Lower lobe of right lung (tissue), 2 donors: ENCODE results near the gene EFCAB7. TPM values are rescaled to one million over a fixed set of nuclear protein-coding genes. Genes with fewer than 3 reads are reported as not detected.
A peak's percentile ranks its signal among the peaks of the same experiment; 100 is the strongest.

Source experiments
- ATAC-seq, 2 donors: fragments of 200-7000 bp; cut with Tn5 transposase; one replicate each; pipeline ENCODE4 v1.9.1; 2020 to 2022; ENCODE audit warnings: mild to moderate bottlenecking in 2 of 2, moderate library complexity in 2 of 2
- DNase-seq: peaks from one replicate; pipeline ENCODE4 v3.0.0-alpha.2; 2020
- H3K27ac ChIP-seq: fragments of 200-600 bp; one replicate; pipeline ENCODE4 v1.8.0; 2022
- H3K27me3 ChIP-seq: fragments of 200-600 bp; one replicate; pipeline ENCODE4 v1.8.0; 2022; ENCODE audit warnings: low read depth
- H3K36me3 ChIP-seq: fragments of 200-600 bp; one replicate; pipeline ENCODE4 v1.8.0; 2022; ENCODE audit warnings: mild to moderate bottlenecking
- H3K4me1 ChIP-seq: fragments of 200-600 bp; one replicate; pipeline ENCODE4 v1.8.0; 2022
- H3K4me3 ChIP-seq: fragments of 200-600 bp; one replicate; pipeline ENCODE4 v1.8.0; 2022; ENCODE audit warnings: mild to moderate bottlenecking
- H3K9me3 ChIP-seq: fragments of 200-600 bp; one replicate; pipeline ENCODE4 v1.8.0; 2022
- CTCF ChIP-seq: fragments of 200-600 bp; IDR thresholded peaks from one replicate; pipeline ENCODE4 v1.8.0; 2022; ENCODE audit warnings: antibody characterized with exemption, mild to moderate bottlenecking
- intact Hi-C: fragments of 100-400 bp; cut with DNase I; formaldehyde crosslinking; loops from one replicate; pipeline ENCODE4 v1.11.0; 2022
- total RNA-seq: library from RNA; stranded (reverse); fragmentation: NEBNext Ultra II Directional; extraction: Animal tissue kit (Norgen Biotek cat#: 25700); gene quantifications from one replicate; pipeline ENCODE4 v1.2.1, GENCODE V29; 2021
- donor health status: DM: no; HTN: yes; CAD: no; lungs with severe emphysema.

The EFCAB7 gene
- total RNA-seq, 1 donor from 2014 or later, result 6.9 TPM

DNA sequence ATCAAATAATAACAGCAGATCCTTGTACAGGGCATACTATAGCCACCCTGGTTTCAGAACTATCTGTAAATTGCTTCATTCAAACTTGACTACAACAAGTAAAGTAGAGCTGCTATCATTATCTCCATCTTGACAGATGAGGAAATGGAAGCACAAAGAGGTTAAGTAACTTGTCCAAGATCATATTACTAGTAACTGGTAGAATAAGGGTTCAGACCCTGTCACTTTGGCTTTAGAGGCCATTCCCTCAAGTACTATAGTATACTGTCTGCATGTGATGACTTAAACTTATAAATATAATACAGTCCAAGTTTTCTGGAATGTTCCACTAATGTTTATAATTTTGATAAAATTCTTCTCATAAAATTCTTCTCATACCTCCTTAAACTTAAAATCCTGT lies 94.7 kb downstream of the EFCAB7 start:
- peaks cover 30% of the 10 kb centered on the region for H3K4me1 ChIP-seq
- intact Hi-C loops, result loop anchor here (10.0 kb wide), 2 partner anchors 507 to 627 kb away; no protein-coding TSS in a partner anchor
- H3K9me3 ChIP-seq, result no peaks in the 10 kb centered on the region
- no peak overlapping the region for H3K27ac ChIP-seq
- no peaks in the 10 kb centered on the region for H3K36me3 ChIP-seq
- ATAC-seq (no peak), DNase-seq (no peak)
- H3K27me3 ChIP-seq, result no peaks in the 10 kb centered on the region
- TF ChIP-seq CTCF, result no peak
- no peak overlapping the region for H3K4me3 ChIP-seq

DNA sequence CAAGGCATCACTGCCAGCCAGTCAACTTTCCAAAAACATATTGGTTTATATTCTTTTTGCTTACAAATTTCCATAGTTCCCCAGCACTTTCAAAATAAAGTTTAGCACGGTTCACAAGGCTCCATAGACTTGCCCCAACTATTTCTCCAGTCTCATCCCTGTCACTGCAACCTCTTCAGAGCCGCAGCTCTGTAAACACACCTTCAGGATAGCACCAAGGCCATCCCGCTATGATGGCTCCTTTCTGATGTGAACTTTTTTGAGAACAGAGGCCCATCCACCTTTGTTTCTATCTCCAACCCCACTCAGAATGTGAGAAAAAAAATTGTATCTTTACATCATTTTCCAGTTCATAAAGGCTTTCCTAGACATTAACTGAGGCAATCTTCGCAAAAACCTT lies 96.2 kb downstream of the EFCAB7 start:
- Histone ChIP-seq H3K9me3 (no peaks in the 10 kb centered on the region), H3K4me1 (peaks cover 28% of the 10 kb centered on the region), H3K27me3 (no peaks in the 10 kb centered on the region), H3K27ac (no peak overlapping the region), H3K4me3 (no peak overlapping the region), H3K36me3 (no peaks in the 10 kb centered on the region)
- no peak for ATAC-seq
- no peak for DNase-seq
- intact Hi-C loops, result loop anchor here (10.0 kb wide), 2 partner anchors 505 to 625 kb away; no protein-coding TSS in a partner anchor
- TF ChIP-seq CTCF, result no peak

DNA sequence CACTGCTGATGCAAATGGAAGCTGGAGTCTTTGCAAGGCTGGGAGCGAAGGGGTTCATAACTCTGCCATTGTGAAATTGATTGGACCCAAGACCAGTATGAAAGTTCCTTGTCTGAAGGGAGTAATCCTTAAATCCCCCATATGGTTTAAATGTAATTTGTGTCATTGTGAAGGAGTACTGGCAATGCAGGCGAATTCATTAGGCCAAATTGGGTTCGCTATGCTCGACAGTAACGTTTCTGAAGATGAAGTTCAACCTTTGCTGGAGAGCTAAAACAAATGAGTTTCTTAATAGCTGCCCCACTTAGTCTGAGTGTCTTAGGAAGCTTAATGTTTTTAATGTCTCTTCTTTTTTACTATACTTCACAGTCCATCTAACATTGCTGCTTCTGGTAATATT lies 97.3 kb downstream of the EFCAB7 start:
- no peak overlapping the region for H3K4me3 ChIP-seq

GRCh38 chr1:63621075-63621474 lies 97.8 kb downstream of the EFCAB7 start:
- Histone ChIP-seq H3K36me3 (no peaks in the 10 kb centered on the region), H3K4me1 (peaks cover 32% of the 10 kb centered on the region), H3K9me3 (no peaks in the 10 kb centered on the region), H3K4me3 (no peak overlapping the region), H3K27me3 (no peaks in the 10 kb centered on the region), H3K27ac (no peak overlapping the region)
- intact Hi-C loops, result no loop called here
- no peak for DNase-seq
- no peak for ATAC-seq
- no peak for TF ChIP-seq CTCF

More for the DNA sequence above, 97.3 kb downstream of the EFCAB7 start:
- H3K9me3 ChIP-seq, result no peaks in the 10 kb centered on the region
- no peaks in the 10 kb centered on the region for H3K27me3 ChIP-seq
- ATAC-seq, result no peak
- no peaks in the 10 kb centered on the region for H3K36me3 ChIP-seq
- DNase-seq, result no peak
- H3K4me1 ChIP-seq, result peaks cover 32% of the 10 kb centered on the region
- intact Hi-C loops, result no loop called here
- no peak overlapping the region for H3K27ac ChIP-seq
- no peak for TF ChIP-seq CTCF

- no peaks in the 10 kb centered on the region for H3K27me3 ChIP-seq
- no peak overlapping the region for H3K27ac ChIP-seq
Observed at GRCh38 chr1:63621698-63622097, 98.4 kb downstream of the EFCAB7 start.

More at GRCh38 chr1:63621698-63622097, 98.4 kb downstream of the EFCAB7 start:
- ATAC-seq (peak; percentile 27 to 40), DNase-seq (no peak)
- Histone ChIP-seq H3K36me3 (no peaks in the 10 kb centered on the region), H3K4me1 (peaks cover 32% of the 10 kb centered on the region), H3K4me3 (no peak overlapping the region), H3K9me3 (no peaks in the 10 kb centered on the region)
- TF ChIP-seq CTCF, result no peak
- intact Hi-C loops, result no loop called here

Other genes with a start within 250 kb of the EFCAB7 start
- not detected for gene FOXD3, start 201.0 kb upstream of the EFCAB7 start, total RNA-seq
- 11.8 TPM for gene ALG6, start 155.9 kb upstream of the EFCAB7 start, total RNA-seq
- 18.5 TPM for gene ITGB3BP, start 300 bp upstream of the EFCAB7 start, total RNA-seq
- gene PGM1, start 69.9 kb downstream of the EFCAB7 start, total RNA-seq, result 49.8 TPM